AG20443 (cell line): ENCODE measurements around the gene LPIN1.
"Not testable (repeated sequence)": the region's sequence is repeated elsewhere in the genome, so short reads cannot be mapped to it uniquely, and the experiment has no call there.

Experiments
- DNase-seq: peaks from one replicate; pipeline ENCODE4 v3.0.0; 2012; ENCODE audit warnings: low spot score, mixed read lengths

LPIN1 gene

GRCh38 chr2:11836647-11837219 is 90.3 kb downstream of the LPIN1 start:
- DNase-seq: no peak

DNA sequence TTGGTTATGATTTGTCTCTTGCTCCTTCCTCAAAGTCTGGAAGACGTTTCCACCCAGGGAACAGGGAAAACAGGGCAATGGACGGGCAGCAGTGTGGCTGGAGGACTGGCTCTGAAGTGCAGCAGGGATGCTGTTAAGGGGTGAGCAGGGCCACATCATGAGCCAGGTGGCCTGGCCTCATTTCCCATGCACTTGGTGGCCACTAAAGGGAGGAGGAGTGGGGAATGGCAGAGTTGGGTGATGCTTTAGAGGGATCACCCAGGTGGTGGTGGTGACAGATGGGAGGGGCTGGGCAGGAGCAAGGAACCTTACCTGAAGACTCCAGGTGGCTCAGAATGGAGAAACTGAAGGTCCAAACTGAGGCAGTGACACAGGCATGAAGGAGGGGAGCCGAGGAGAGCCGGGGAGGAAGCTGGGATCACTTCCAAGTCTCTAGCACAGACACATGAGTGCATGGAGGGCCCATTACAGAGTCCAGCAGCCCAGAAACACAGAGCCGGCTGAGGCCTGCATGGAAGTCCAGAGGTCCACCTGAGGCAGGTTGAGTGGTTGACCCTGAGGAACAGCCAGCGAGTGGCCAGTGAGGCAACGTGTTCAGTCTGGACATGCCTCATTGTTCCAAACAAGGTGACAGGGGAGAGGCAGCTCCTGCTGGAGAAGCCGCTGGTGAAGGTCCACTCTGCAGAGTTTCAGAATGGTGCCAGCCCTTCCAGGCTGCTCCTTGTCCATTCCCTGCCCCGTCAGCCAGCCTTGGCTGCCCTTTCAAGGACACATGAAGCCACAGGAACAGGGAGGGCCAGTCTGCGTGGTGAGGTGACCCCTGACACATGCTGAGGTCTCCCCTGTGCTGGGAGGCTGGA is 91.7 kb downstream of the LPIN1 start:
- no peak for DNase-seq

GRCh38 chr2:11839916-11840315 is 93.5 kb downstream of the LPIN1 start:
- no peak for DNase-seq

DNA sequence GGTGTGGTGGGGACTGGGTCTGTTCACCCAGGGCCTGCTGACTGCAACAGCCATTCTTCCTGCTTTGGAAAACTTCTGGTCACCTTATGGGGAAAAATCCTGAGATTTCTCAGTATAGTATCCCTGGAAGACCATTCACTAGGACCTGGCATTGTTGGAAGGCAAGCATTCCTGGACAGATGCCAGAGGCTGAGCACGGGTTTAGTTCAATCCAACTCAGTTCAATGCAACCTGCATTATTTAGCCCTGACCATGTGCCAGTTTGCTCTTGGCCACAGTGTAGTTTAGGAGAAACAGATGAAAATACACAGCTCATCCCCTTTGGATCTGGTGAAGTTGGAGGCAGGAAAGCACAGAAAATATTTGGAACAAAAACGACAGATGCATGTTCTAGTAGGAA is 95.9 kb downstream of the LPIN1 start:
- DNase-seq: no peak

DNA sequence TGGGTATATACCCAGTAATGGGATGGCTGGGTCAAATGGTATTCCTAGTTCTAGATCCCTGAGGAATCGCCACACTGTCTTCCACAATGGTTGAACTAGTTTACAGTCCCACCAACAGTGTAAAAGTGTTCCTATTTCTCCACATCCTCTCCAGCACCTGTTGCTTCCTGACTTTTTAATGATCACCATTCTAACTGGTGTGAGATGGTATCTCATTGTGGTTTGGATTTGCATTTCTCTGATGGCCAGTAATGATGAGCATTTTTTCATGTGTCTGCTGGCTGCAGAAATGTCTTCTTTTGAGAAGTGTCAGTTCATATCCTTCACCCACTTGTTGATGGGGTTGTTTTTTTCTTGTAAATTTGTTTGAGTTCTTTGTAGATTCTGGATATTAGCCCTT is 98.4 kb downstream of the LPIN1 start:
- DNase-seq: not testable (repeated sequence)

GRCh38 chr2:11847935-11848334 is 101.5 kb downstream of the LPIN1 start:
- DNase-seq: not testable (repeated sequence)

DNA sequence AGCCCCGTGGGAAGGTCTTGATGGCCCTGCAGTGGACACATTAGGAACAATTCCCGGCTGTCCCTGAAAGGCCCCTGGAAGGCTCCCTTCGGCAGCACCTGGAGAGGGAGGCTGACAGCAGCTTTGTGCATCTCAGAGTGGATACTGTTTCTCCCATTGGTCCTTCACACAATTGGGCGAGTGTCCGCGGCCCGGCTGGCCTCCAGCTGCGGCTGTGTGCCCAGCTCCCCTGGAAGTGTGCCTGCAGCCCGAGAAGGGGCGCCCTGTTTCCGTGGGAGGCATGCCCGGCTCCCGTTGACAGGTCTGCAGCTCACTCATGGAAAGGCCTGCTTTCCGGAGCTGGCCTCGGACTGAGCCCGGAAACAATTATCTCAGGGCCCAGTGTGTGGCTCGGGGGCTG is 103.7 kb downstream of the LPIN1 start:
- no peak for DNase-seq

DNA sequence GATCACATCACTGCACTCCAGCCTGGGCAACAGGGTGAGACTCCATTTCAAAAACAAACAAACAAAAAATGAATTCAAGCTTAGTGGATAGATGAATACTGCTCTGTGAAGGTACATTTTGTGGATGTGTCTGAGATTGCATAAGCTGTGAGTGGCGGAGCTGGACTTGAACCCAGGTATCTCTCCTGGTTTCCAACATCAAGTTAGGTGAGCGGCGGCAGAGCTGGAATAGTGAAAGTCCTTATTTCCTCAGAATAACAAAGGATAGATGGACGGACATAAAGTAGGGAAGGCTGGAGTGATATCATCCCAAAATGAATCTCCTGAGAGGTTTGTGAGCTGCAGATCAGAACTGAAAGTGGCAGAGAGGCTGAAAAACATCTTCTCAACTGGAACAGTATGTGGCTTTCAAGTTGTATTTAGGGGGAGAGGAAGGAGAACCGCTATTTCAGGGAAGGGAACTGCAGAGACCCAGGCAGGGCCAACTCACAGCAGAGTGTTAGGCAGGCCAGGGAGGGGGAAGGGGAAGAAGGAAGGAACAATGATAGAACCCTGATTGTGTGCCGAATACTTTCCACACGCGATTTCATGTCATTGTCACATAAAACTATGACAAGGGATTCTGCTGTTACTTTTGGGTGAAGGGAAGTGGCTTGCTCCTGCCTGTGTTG is 106.2 kb downstream of the LPIN1 start:
- no peak for DNase-seq

- no peak for DNase-seq
Observed at GRCh38 chr2:11853197-11853588, 106.8 kb downstream of the LPIN1 start.

GRCh38 chr2:11855064-11855760 is 108.8 kb downstream of the LPIN1 start:
- DNase-seq: no peak

DNA sequence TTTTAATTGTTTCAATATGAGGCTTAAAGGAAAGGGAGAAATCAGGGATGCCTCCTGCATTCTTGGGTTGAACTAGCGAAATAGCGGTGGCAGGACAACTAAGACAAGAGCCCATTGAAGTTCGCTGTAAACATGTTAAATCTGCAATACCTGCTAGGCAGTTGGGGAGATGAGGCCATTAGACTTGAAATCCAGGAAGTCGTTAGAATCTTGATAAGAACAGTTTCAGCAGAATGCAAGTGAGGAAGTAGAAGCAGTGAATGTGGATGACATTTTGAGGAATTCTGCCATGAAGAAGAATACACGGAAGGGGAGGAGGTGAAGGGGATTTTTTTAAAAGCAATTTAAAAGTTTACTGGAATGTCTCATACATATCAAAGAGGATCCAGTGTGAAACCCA is 109.7 kb downstream of the LPIN1 start:
- DNase-seq: no peak

DNA sequence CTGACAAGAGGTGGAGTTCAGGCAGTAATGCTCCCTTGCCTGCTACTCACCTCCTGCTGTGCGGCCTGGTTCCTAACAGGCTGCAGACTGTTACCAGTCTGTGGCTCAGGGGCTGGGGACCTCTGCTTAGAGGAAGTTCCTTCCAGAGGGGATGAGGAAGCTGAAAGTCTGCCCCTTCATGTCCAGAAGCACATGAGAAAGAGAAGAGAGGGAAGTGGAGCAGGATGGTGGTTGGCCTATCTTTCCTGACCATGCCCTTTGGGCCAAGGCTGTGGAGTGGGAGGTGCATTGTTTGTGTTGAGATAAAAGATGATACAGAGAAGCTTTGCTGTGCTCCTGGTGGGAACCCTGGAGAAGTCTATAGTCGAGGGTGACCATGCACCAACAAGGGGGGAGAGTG is 112.5 kb downstream of the LPIN1 start:
- DNase-seq: no peak

DNA sequence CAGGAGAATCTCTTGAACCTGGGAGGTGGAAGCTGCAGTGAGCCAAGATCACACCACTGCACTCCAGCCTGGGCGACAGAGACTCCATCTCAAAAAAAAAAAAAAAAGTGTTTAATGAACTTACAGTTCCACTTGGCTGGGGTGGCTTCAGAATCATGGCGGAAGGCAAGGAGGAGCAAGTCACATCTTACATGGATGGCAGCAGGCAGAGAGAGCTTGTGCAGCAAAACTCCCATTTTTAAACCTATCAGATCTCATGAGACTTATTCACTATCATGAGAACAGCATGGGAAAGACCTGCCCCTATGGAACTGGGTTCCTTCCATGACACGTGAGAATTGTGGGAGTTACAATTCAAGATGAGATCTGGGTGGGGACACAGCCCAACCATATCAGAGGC is 113.5 kb downstream of the LPIN1 start:
- not testable (repeated sequence) for DNase-seq

DNA sequence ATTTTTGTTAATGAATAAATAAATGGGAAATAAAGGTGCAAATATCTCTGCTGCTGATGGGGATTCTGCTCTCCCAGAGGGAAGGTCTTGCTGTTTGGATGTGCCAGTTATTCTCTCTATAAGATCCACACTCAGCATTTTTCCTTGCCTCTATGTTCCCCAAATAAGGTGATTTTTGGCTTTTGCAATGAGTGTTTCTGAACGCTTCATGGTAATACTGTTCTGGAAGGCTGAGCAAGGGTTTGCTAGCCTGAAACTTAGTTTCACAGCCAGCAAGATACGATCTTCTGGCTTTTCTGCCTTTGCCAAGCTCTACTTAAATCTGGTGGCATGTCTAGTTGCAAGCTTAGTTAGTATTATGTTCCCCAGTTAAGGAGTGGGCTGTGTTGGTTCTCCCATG is 114.6 kb downstream of the LPIN1 start:
- no peak for DNase-seq

GRCh38 chr2:11862049-11862448 is 115.6 kb downstream of the LPIN1 start:
- no peak for DNase-seq

DNA sequence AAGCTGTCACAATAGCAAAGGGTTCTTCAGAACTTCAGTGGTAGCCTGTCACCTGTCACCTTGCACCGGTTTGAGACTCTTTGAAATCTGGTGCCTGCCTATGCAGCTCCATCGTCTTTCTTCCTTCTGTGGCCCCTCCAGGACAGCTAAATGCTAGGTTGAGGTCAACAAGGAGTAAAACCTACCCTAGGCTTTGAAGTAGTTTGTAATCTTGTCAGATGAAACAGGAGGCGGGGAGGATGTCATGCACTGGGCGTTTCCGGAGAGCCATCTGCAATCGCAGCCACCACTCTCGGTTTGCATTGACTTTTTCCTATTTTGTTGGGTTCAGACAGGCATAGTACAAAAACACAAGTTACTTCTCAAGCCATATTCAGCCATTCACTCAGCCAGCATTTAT is 116.7 kb downstream of the LPIN1 start:
- DNase-seq: no peak

- DNase-seq: peak; percentile 96
Observed at GRCh38 chr2:11863513-11864328, 117.3 kb downstream of the LPIN1 start.

DNA sequence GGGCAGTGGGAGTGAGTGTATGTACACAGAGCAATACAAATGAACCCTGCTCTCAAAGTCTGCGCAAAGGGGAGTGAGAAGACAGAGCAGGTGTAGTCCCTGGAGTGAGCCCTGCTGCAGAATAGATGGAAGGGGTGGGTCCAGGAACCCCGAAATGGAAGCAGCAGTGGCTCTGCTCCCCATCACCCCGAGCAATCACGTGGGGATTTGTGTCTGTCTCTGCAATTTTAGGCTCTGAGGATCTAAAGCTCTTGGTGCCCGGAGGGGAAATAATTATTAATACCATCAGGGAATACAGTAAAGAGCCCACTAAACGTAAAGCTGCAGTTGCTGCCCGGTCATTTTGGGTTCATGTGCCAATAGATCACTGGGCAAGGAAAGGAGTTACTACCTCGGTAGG is 118.3 kb downstream of the LPIN1 start:
- DNase-seq: no peak

GRCh38 chr2:11865378-11865777 is 118.9 kb downstream of the LPIN1 start:
- DNase-seq: no peak

GRCh38 chr2:11865805-11866204 is 119.4 kb downstream of the LPIN1 start:
- DNase-seq: no peak
